ENCODE measurements around the gene TTC3. TPM values are rescaled to one million over a fixed set of nuclear protein-coding genes. Genes with fewer than 3 reads are reported as not detected.
"Not testable (repeated sequence)": the region's sequence is repeated elsewhere in the genome, so short reads cannot be mapped to it uniquely, and the experiment has no call there.

TTC3 gene
- total RNA-seq, 1 experiment from 2014 or later = 77.6 TPM

DNA sequence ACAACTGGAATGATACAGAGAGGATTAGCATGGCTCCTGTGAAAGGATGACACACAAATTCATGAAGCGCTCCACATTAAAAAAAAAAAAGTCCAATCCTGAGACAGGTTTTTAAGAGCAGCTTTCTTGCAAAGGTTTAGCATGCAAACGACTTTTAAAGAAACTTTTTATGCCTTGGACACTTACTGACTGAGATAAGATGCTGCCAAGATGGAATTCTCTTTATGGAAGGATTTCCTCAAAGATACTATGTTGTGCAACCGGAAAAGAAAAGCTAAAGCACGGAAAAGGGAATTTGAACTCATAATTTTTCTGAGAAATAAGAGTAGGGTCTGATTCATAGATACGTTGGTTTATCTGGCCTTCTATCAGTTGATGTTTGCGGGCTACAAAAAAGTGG is 27.5 kb upstream of the TTC3 start:
- Histone ChIP-seq H3K4me3 (no peak overlapping the region), H3K27ac (no peak overlapping the region), H3K36me3 (ENCODE audit: low read depth) (no peaks in the 10 kb centered on the region), H3K4me1 (replicated peaks; ENCODE audit: insufficient read depth) (peaks cover 20% of the 10 kb centered on the region), H3K9me3 (ENCODE audit: insufficient read depth, low read depth) (no peaks in the 10 kb centered on the region), H3K4me2 (no peak overlapping the region), H3K27me3 (ENCODE audit: insufficient read depth, low read depth) (no peaks in the 10 kb centered on the region), H3K79me2 (ENCODE audit: low read depth) (no peaks in the 10 kb centered on the region), H3F3A (ENCODE audit: insufficient read depth, low read depth) (no peaks in the 10 kb centered on the region), H3K9me2 (ENCODE audit: insufficient read depth) (no peaks in the 10 kb centered on the region), H2AFZ (no peak overlapping the region), H4K20me1 (ENCODE audit: insufficient read depth) (no peaks in the 10 kb centered on the region)
- no peak for DNase-seq
- CTCF ChIA-PET = no interaction called here
- POLR2A ChIA-PET (ENCODE audit: unreplicated experiment) = no interaction called here
- intact Hi-C loops (cut with micrococcal nuclease; ENCODE audit: unreplicated experiment) = no loop called here
- TF ChIP-seq, protein P1, sequence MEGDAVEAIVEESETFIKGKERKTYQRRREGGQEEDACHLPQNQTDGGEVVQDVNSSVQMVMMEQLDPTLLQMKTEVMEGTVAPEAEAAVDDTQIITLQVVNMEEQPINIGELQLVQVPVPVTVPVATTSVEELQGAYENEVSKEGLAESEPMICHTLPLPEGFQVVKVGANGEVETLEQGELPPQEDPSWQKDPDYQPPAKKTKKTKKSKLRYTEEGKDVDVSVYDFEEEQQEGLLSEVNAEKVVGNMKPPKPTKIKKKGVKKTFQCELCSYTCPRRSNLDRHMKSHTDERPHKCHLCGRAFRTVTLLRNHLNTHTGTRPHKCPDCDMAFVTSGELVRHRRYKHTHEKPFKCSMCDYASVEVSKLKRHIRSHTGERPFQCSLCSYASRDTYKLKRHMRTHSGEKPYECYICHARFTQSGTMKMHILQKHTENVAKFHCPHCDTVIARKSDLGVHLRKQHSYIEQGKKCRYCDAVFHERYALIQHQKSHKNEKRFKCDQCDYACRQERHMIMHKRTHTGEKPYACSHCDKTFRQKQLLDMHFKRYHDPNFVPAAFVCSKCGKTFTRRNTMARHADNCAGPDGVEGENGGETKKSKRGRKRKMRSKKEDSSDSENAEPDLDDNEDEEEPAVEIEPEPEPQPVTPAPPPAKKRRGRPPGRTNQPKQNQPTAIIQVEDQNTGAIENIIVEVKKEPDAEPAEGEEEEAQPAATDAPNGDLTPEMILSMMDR (conservative IDR thresholded peaks at IDR 0.05) = no peak
- no peak for TF ChIP-seq EZH2 (IDR thresholded peaks at IDR 0.05; ENCODE audit: low read depth)
- no TSS peak for BruUV-seq (replicated peaks)

DNA sequence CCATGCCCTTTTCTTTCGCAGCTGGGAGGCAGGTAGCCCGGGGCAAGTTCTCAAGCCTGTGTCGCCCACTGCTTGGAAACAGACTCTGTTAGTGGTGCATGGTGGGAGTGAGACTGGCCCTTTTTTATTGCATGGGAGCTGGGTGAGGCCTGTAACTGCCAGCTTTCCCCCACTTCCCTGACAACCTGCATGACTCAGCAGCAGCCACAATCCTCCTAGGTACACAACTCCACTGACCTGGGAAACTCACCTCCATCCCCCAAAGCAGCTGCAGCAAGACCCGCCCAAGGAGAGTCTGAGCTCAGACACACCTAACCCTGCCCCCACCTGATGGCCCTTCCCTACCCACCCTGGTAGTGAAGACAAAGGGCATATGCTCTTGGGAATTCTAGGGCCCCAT is 26.0 kb upstream of the TTC3 start:
- BruUV-seq (replicated peaks) = no TSS peak
- CTCF ChIA-PET = interaction anchor here (0.6 kb wide), 1 partner anchor 167 kb away, joined by 3 read pairs; no protein-coding TSS in a partner anchor
- Histone ChIP-seq H3K36me3 (ENCODE audit: low read depth) (no peaks in the 10 kb centered on the region), H3K27me3 (ENCODE audit: insufficient read depth, low read depth) (no peaks in the 10 kb centered on the region), H3F3A (ENCODE audit: insufficient read depth, low read depth) (no peaks in the 10 kb centered on the region), H3K27ac (peak overlapping the region; percentile 78), H4K20me1 (ENCODE audit: insufficient read depth) (no peaks in the 10 kb centered on the region), H3K4me2 (peak overlapping the region; percentile 53), H2AFZ (peak overlapping the region; percentile 79; the same call in 1 of the 2 replicates), H3K4me1 (replicated peaks; ENCODE audit: insufficient read depth) (peaks cover 20% of the 10 kb centered on the region), H3K79me2 (ENCODE audit: low read depth) (no peaks in the 10 kb centered on the region), H3K9me3 (ENCODE audit: insufficient read depth, low read depth) (no peaks in the 10 kb centered on the region), H3K9me2 (ENCODE audit: insufficient read depth) (no peaks in the 10 kb centered on the region), H3K4me3 (no peak overlapping the region)
- intact Hi-C loops (cut with micrococcal nuclease; ENCODE audit: unreplicated experiment) = no loop called here
- POLR2A ChIA-PET (ENCODE audit: unreplicated experiment) = interaction anchor here (0.6 kb wide), 1 partner anchor 564 kb away, joined by 3 read pairs; no protein-coding TSS in a partner anchor
- peak; percentile 59 to 71 for DNase-seq
- TF ChIP-seq EZH2 (IDR thresholded peaks at IDR 0.05; ENCODE audit: low read depth) = no peak
- TF ChIP-seq, protein P1 (conservative IDR thresholded peaks at IDR 0.05) = no peak

DNA sequence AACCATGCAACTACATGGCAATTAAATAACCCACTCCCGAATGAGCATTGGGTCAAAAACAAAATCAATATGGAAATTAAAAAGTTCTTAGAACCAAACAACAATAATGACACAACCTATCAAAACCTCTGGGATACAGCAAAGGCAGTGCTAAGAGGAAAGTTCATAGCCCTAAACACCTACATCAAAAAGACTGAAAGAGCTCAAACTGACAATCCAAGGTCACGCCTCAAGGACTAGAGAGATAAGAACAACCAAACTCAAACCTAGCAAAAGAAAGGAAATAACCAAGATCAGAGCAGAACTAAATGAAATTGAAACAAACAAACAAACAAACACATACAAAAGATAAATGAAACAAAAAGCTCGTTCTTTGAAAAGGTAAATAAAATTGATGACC is 23.3 kb upstream of the TTC3 start:
- H4K20me1 ChIP-seq (ENCODE audit: insufficient read depth); H3K9me2 ChIP-seq (ENCODE audit: insufficient read depth); H3K79me2 ChIP-seq (ENCODE audit: low read depth); H3K4me3 ChIP-seq; H3K36me3 ChIP-seq (ENCODE audit: low read depth); BruUV-seq (replicated peaks); intact Hi-C loops (cut with micrococcal nuclease; ENCODE audit: unreplicated experiment); CTCF ChIA-PET; H3K27ac ChIP-seq; H2AFZ ChIP-seq; POLR2A ChIA-PET (ENCODE audit: unreplicated experiment); H3F3A ChIP-seq (ENCODE audit: insufficient read depth, low read depth); H3K9me3 ChIP-seq (ENCODE audit: insufficient read depth, low read depth); H3K27me3 ChIP-seq (ENCODE audit: insufficient read depth, low read depth); DNase-seq; H3K4me2 ChIP-seq: not testable (repeated sequence)
- peaks cover 20% of the 10 kb centered on the region for H3K4me1 ChIP-seq (replicated peaks; ENCODE audit: insufficient read depth)

DNA sequence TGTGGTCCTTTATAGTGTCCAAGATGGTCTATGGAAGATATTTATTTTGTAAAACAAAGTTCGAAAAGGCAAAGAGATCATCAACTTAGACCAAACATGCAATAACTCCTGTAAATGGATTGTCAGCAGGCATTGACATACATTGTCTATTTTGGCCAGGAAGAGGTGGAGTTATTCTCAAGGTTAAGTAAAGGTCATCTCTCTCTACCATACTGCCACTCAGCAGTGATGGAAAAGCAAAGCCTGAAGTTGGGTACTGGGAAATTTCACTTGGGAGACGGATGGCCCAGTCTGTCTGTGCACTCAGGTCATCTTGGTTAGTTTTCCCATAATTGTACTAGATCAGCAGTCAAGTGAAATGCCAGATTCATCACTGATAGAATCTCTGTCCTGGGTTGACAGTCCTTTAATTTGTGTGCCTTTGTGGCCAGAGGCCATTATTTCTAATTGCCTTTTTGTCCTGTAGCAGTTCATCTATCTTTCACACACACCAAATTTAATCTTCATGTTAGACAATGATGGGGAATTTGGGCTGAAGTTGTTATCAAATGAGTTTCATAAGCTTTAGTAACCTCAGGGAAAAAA is 17.7 kb upstream of the TTC3 start:
- no peak overlapping the region for H3K4me2 ChIP-seq
- TF ChIP-seq, protein P1 (conservative IDR thresholded peaks at IDR 0.05) = no peak
- no peak for TF ChIP-seq EZH2 (IDR thresholded peaks at IDR 0.05; ENCODE audit: low read depth)
- no peaks in the 10 kb centered on the region for H4K20me1 ChIP-seq (ENCODE audit: insufficient read depth)
- no peaks in the 10 kb centered on the region for H3K4me1 ChIP-seq (replicated peaks; ENCODE audit: insufficient read depth)
- BruUV-seq (replicated peaks) = no TSS peak
- no peaks in the 10 kb centered on the region for H3K79me2 ChIP-seq (ENCODE audit: low read depth)
- no peak for DNase-seq
- no peak overlapping the region for H3K4me3 ChIP-seq
- POLR2A ChIA-PET (ENCODE audit: unreplicated experiment) = no interaction called here
- intact Hi-C loops (cut with micrococcal nuclease; ENCODE audit: unreplicated experiment) = no loop called here
- H3K9me3 ChIP-seq (ENCODE audit: insufficient read depth, low read depth) = no peaks in the 10 kb centered on the region
- no peaks in the 10 kb centered on the region for H3K27me3 ChIP-seq (ENCODE audit: insufficient read depth, low read depth)
- no peak overlapping the region for H3K27ac ChIP-seq
- CTCF ChIA-PET = no interaction called here
- H3K36me3 ChIP-seq (ENCODE audit: low read depth) = no peaks in the 10 kb centered on the region
- no peak overlapping the region for H2AFZ ChIP-seq
- H3F3A ChIP-seq (ENCODE audit: insufficient read depth, low read depth) = no peaks in the 10 kb centered on the region
- H3K9me2 ChIP-seq (ENCODE audit: insufficient read depth) = no peaks in the 10 kb centered on the region

All from PC-9 (cell line).